Endometrium (tissue), 2 donors: Measurements from ENCODE around the gene MSI2.

Experiments used
- FAIRE-seq: peaks from 2 replicates; lab custom pipeline; 2012; peaks lifted over from hg19 to GRCh38; lab: Jason Lieb, UNC
- donor health status: control.
- donor health status: control.

Gene MSI2

DNA sequence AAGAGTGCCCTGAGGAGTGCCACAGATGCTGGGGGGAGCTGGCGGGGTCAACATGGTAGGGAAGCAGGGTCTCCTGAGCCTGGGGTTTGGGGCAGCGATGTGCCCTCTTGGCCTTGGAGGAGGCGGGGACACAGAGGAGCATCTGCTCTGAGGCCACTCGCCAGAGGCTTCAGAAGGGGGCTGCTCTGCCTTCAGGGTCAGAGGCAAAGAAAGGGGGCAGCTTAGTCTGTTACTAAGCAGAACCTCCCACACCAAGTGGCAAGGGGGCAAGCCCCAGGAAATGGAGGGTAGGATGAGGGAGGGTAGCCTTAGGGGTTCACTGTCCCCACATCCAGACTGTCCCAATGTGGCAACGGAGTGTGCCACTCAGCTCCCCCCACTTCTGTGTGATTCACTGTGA, 470.5 kb downstream of the MSI2 start:
- no peak for FAIRE-seq

DNA sequence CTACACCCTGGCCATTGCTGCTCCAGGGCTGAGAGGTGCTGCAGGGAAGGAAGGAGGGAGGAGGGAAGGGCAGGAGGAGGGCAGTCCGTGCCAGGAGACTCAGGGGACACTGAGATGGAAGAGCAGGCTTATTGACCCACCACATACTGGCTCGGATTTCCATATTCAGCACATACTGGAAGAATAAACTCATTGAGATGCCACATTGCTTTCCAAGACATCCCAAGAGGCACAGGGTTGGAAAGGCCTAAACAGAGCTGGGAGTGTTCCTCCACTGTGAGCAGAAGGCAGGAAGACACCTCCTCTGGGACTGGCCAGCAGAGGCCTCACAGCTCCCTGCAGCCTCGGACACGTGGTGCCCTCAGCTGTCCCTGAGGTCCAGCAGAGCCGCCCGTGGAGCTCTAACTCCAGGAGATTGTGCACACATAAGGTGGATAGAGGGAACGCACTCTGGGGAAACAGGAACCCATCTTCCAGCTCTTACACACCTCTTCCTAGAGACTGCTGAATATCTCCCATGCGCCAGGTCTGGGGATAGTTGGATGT, 471.4 kb downstream of the MSI2 start:
- FAIRE-seq, result no peak

DNA sequence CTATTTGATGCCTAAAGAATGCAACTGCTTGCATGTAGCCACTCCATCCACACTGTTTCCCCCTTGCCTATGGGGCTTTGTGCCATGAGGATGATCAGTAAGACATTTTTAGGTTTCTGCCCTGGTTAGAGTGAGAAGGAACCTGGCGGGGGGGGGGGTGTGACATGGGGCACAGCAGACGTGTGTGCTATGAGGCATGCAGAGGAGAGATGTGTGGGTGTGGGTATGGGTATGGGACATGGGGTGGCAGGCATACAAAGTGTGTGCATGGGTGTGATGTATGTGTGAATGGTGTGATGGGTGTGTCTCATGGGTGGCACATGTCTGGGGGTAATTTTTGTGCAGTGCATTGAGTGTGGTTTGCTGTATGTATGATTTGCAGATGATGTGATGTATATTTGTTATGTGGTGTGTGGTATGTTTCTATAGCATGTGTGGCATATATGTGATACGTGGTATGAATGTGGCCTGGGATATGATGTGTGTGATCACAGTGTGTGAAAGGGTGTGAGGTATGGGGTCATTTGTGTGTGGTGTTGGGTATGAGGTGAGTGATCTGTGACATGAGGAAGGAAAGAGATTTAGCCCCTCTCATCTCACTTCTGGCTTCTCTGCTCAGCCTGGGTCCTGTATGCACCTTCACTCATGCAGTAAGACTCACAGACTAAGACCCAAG, 473.8 kb downstream of the MSI2 start:
- FAIRE-seq, result no peak

DNA sequence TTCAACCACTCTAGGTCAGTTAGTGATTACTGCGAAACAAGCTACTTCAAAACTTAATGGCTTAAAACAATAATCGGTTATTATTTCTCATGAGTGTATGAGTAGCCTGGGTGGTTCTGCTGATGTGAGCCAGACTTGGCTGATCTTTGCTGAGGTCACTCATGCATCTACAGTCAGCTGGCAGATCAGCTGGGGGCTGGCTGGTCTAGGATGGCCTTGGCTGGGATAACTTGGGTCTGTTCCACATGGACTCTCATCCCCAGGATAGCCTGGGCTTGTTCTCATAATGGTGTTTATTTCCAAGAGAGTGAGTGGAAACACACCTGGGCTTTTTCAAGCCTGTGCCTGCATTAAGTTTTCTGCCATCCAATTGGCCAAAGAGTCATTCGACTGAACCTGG, 475.7 kb downstream of the MSI2 start:
- FAIRE-seq, result no peak

DNA sequence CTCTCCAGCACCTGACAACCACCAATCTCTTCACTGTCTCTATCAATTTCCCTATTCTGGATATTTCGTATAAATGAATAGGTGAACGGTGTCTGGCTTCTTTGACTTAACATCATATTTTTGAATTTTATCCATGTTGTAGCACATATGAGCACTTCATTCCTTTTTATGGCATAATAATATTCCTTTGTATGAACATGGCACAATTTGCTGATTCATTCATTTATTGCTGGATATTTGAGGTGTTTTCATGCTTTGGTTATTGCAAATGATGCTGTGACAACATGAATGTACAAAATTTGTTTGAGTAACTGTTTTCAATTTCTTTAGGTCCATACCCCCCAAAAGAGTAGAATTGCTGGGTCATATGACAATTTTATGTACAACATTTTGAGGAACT, 476.8 kb downstream of the MSI2 start:
- FAIRE-seq, result no peak
